OCI-LY1 (cell line): ENCODE measurements around the gene FOXJ1.

Source experiments
- H2AFZ ChIP-seq: fragments of 200-600 bp; sonication (generic), shearing (Covaris generic); 2 replicates; pipeline ENCODE4 v1.6.0; 2014; ENCODE audit warnings: antibody characterized with exemption, mild to moderate bottlenecking, low read length
- H3F3A ChIP-seq: fragments of 200-600 bp; sonication (generic), shearing (Covaris generic); 2 replicates; pipeline ENCODE4 v1.6.0; 2014; ENCODE audit warnings: mild to moderate bottlenecking, antibody characterized with exemption, low read length, moderate library complexity; ENCODE audit not compliant: insufficient read depth
- H3K27ac ChIP-seq: fragments of 200-600 bp; sonication (generic); 2 replicates; pipeline ENCODE4 v1.5.1; 2014; ENCODE audit warnings: low read length, mixed run types, mild to moderate bottlenecking, low read depth; ENCODE audit not compliant: poor library complexity, severe bottlenecking
- H3K27me3 ChIP-seq: fragments of 200-600 bp; sonication (generic); 2 replicates; pipeline ENCODE4 v1.6.0; 2014; ENCODE audit warnings: antibody characterized with exemption, mild to moderate bottlenecking, low read length, moderate library complexity; ENCODE audit not compliant: insufficient read depth
- H3K36me3 ChIP-seq: fragments of 200-600 bp; sonication (generic); 2 replicates; pipeline ENCODE4 v1.6.1; 2014; ENCODE audit warnings: mild to moderate bottlenecking, antibody characterized with exemption, low read length, moderate library complexity, mixed read lengths; ENCODE audit not compliant: insufficient read depth
- H3K4me1 ChIP-seq: fragments of 200-600 bp; sonication (generic); 2 replicates; pipeline ENCODE4 v1.5.1; 2014; ENCODE audit warnings: mild to moderate bottlenecking, low read length, moderate library complexity; ENCODE audit not compliant: insufficient read depth, severe bottlenecking
- H3K4me2 ChIP-seq: fragments of 200-600 bp; sonication (generic), shearing (Covaris generic); 2 replicates; pipeline ENCODE4 v1.6.1; 2014; ENCODE audit warnings: low read length
- H3K4me3 ChIP-seq: fragments of 200-600 bp; sonication (generic); 2 replicates; pipeline ENCODE4 v1.5.1; 2014; ENCODE audit warnings: low read length, low read depth, mild to moderate bottlenecking, mixed read lengths; ENCODE audit not compliant: poor library complexity, severe bottlenecking
- H3K79me2 ChIP-seq: fragments of 200-600 bp; shearing (Covaris generic); 2 replicates; pipeline ENCODE4 v1.6.1; 2016; ENCODE audit warnings: mixed run types, low read length, mixed read lengths; ENCODE audit not compliant: insufficient read depth
- H3K9ac ChIP-seq: fragments of 200-600 bp; sonication (generic), shearing (Covaris generic); 2 replicates; pipeline ENCODE4 v1.6.1; 2014; ENCODE audit warnings: mild to moderate bottlenecking, low read length, mixed read lengths
- H3K9me2 ChIP-seq: fragments of 200-600 bp; sonication (generic), shearing (Covaris generic); 2 replicates; pipeline ENCODE4 v1.6.1; 2014; ENCODE audit warnings: low read depth, mild to moderate bottlenecking, low read length, mixed read lengths
- H3K9me3 ChIP-seq: fragments of 200-600 bp; shearing (Covaris generic); 2 replicates; pipeline ENCODE4 v1.6.1; 2014; ENCODE audit warnings: low read length, mixed read lengths
- H4K20me1 ChIP-seq: fragments of 200-600 bp; sonication (generic), shearing (Covaris generic); 2 replicates; pipeline ENCODE4 v1.6.0; 2016; ENCODE audit warnings: mild to moderate bottlenecking, low read length; ENCODE audit not compliant: insufficient read depth
- EZH2 ChIP-seq: fragments of 200-600 bp; sonication (generic), shearing (Covaris generic); IDR thresholded peaks from 2 replicates; pipeline ENCODE4 v1.8.0; 2017; ENCODE audit warnings: borderline replicate concordance, mixed run types, mild to moderate bottlenecking, antibody characterized with exemption, low read length, moderate library complexity, mixed read lengths
- TF ChIP-seq, protein P1 (sequence below): fragments of 200-600 bp; sonication (generic), shearing (Covaris generic); IDR thresholded peaks from 2 replicates; pipeline ENCODE4 v1.5.1; 2017; ENCODE audit warnings: mild to moderate bottlenecking, antibody characterized with exemption, low read length, moderate library complexity, mixed read lengths

The FOXJ1 gene

DNA sequence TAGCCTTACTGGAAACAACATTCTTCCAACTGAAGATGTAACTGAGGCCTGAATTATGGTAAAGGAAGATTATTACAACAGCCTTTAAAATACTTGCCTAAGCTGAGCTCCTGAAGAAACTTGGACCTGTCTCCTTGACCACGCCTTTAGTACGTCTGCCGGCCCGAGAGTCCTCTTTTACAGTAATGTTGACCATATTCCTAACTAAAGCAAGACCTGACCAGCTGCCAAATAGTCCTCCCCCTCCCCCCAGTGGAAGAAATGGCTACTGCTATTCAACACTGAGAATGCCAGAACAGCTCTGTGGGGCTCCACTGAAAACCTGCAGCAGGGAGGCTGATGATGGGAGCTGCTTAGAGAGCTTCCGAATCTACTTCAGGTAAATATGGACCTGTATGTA lies 12.6 kb upstream of the FOXJ1 start:
- Histone ChIP-seq H3K4me3 (no peak overlapping the region), H3K9me3 (no peaks in the 10 kb centered on the region), H3K27ac (no peak overlapping the region), H2AFZ (no peak overlapping the region), H3K9me2 (no peaks in the 10 kb centered on the region), H3K27me3 (peaks cover 4% of the 10 kb centered on the region), H3K4me2 (no peak overlapping the region), H3K4me1 (no peaks in the 10 kb centered on the region), H3K9ac (no peak overlapping the region), H3F3A (no peaks in the 10 kb centered on the region), H4K20me1 (no peaks in the 10 kb centered on the region), H3K36me3 (no peaks in the 10 kb centered on the region), H3K79me2 (no peaks in the 10 kb centered on the region)
- TF ChIP-seq EZH2, result no peak
- TF ChIP-seq, protein P1, sequence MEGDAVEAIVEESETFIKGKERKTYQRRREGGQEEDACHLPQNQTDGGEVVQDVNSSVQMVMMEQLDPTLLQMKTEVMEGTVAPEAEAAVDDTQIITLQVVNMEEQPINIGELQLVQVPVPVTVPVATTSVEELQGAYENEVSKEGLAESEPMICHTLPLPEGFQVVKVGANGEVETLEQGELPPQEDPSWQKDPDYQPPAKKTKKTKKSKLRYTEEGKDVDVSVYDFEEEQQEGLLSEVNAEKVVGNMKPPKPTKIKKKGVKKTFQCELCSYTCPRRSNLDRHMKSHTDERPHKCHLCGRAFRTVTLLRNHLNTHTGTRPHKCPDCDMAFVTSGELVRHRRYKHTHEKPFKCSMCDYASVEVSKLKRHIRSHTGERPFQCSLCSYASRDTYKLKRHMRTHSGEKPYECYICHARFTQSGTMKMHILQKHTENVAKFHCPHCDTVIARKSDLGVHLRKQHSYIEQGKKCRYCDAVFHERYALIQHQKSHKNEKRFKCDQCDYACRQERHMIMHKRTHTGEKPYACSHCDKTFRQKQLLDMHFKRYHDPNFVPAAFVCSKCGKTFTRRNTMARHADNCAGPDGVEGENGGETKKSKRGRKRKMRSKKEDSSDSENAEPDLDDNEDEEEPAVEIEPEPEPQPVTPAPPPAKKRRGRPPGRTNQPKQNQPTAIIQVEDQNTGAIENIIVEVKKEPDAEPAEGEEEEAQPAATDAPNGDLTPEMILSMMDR, result no peak

DNA sequence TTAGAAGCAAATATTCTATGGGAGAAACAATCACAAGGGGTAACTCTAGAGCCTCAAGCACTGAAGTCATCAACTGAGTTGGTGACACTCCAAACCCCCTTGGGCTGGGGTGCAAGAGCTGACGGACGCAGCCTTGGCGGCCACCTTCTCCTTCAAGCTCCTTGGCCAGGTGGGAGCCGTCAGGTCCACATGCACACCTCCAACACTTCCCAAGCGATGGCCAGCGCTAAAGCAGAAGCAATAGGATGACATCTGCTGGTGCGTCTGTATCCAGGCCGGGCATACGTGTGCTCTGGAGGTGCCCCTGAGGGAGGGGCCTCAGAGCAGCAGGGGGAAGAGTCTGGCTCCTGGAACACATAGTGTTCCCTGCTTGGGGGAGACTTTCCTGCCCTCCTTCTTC lies 12.2 kb upstream of the FOXJ1 start:
- Histone ChIP-seq H3K4me1 (no peaks in the 10 kb centered on the region), H3K9me2 (no peaks in the 10 kb centered on the region), H3K9me3 (no peaks in the 10 kb centered on the region), H3K27ac (no peak overlapping the region), H2AFZ (no peak overlapping the region), H3F3A (no peaks in the 10 kb centered on the region), H3K4me3 (no peak overlapping the region), H4K20me1 (no peaks in the 10 kb centered on the region), H3K79me2 (no peaks in the 10 kb centered on the region), H3K27me3 (peaks cover 4% of the 10 kb centered on the region), H3K9ac (no peak overlapping the region), H3K4me2 (no peak overlapping the region), H3K36me3 (no peaks in the 10 kb centered on the region)
- TF ChIP-seq, protein P1, result no peak
- no peak for TF ChIP-seq EZH2

DNA sequence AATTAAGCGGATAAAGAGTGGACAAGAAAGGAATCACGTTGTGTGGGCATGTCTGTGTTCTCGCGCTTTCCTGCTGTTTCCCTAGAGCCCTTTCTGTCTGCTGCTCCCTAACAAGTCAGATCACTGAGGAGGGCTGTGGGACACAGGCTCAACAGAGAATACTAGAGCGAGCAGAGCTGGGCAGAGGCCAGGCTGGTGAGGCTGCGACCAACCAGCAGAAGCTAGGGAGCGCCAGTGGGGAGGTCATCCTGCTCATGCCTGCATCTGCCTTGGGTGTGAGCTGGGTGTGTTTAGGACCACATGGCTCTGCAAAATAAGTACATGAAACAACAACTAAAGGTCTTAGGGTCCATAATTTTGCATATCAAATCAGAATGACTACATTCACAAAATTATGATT lies 11.5 kb upstream of the FOXJ1 start:
- no peaks in the 10 kb centered on the region for H3K36me3 ChIP-seq
- peaks cover 4% of the 10 kb centered on the region for H3K27me3 ChIP-seq
- no peaks in the 10 kb centered on the region for H3K79me2 ChIP-seq
- TF ChIP-seq, protein P1, result no peak
- TF ChIP-seq EZH2, result no peak
- no peak overlapping the region for H3K4me2 ChIP-seq
- no peak overlapping the region for H2AFZ ChIP-seq
- H3K4me1 ChIP-seq, result no peaks in the 10 kb centered on the region
- no peak overlapping the region for H3K27ac ChIP-seq
- H3K4me3 ChIP-seq, result no peak overlapping the region
- H4K20me1 ChIP-seq, result no peaks in the 10 kb centered on the region
- no peak overlapping the region for H3K9ac ChIP-seq
- no peaks in the 10 kb centered on the region for H3K9me2 ChIP-seq
- no peaks in the 10 kb centered on the region for H3K9me3 ChIP-seq
- no peaks in the 10 kb centered on the region for H3F3A ChIP-seq
